IMR-90 (cell line): ENCODE data around the gene ABCC5. TPM values are rescaled to one million over a fixed set of nuclear protein-coding genes. Genes with fewer than 3 reads are reported as not detected.

ENCODE experiments used
- ATAC-seq: fragments of 200-7000 bp; cut with Tn5 transposase; 2 replicates; pipeline ENCODE4 v1.9.1; 2020; ENCODE audit warnings: low read depth, mild to moderate bottlenecking, moderate library complexity
- BruUV-seq: library from RNA; stranded (reverse); fragments of 400-500 nt; replicated peaks from 2 replicates; lab custom pipeline; 2021; lab: Mats Ljungman, UMichigan
- CTCF ChIA-PET: fragments of 300-600 bp; formaldehyde crosslinking; extraction: SDS; loops from one replicate; lab custom pipeline; 2021; ENCODE audit warnings: antibody characterized with exemption; lab: Yijun Ruan, JAX
- POLR2A ChIA-PET: fragments of 300-600 bp; sonication (Branson Sonifier 250); formaldehyde crosslinking; loops from one replicate; lab custom pipeline; 2022; ENCODE audit warnings: antibody characterized with exemption; ENCODE audit not compliant: unreplicated experiment; lab: Charles Lee
- DNase-seq: peaks from one replicate; pipeline ENCODE4 v3.0.0; 2013
- H2AFZ ChIP-seq: replicated peaks from 2 replicates; pipeline ENCODE3; 2013; ENCODE audit warnings: low read length, mild to moderate bottlenecking; ENCODE audit not compliant: poor library complexity
- H2AK5ac ChIP-seq: 2 replicates; pipeline ENCODE4 v1.6.1; 2013; ENCODE audit warnings: low read depth, low read length, inconsistent platforms
- H2AK9ac ChIP-seq: replicated peaks from 2 replicates; pipeline ENCODE3; 2013; ENCODE audit warnings: mild to moderate bottlenecking, low read depth, low read length, moderate library complexity; ENCODE audit not compliant: poor library complexity
- H2BK120ac ChIP-seq: 2 replicates; pipeline ENCODE4 v1.6.1; 2013; ENCODE audit warnings: low read depth, low read length, inconsistent platforms
- H2BK15ac ChIP-seq: 3 replicates; pipeline ENCODE4 v1.6.1; 2013; ENCODE audit warnings: low read depth, low read length, inconsistent platforms
- H2BK20ac ChIP-seq: 2 replicates; pipeline ENCODE4 v1.6.1; 2013; ENCODE audit warnings: low read depth, mild to moderate bottlenecking, inconsistent platforms, low read length, moderate library complexity
- H2BK5ac ChIP-seq: 2 replicates; pipeline ENCODE4 v1.6.1; 2013; ENCODE audit warnings: mild to moderate bottlenecking, low read depth, low read length, inconsistent platforms; ENCODE audit not compliant: poor library complexity, severe bottlenecking
- H3K14ac ChIP-seq: replicated peaks from 2 replicates; pipeline ENCODE4 v1.6.1; 2013; ENCODE audit warnings: low read depth, low read length, inconsistent platforms
- H3K18ac ChIP-seq: 2 replicates; pipeline ENCODE4 v1.6.1; 2013; ENCODE audit warnings: low read depth, low read length, control low read depth
- H3K23ac ChIP-seq: 2 replicates; pipeline ENCODE4 v1.6.1; 2013; ENCODE audit warnings: low read depth, low read length, inconsistent platforms
- H3K27ac ChIP-seq: 2 replicates; pipeline ENCODE4 v1.5.1; 2013; ENCODE audit warnings: mild to moderate bottlenecking, control low read depth, low read length; ENCODE audit not compliant: insufficient read depth
- H3K27me3 ChIP-seq: 2 replicates; pipeline ENCODE4 v1.6.1; 2013; ENCODE audit warnings: low read length; ENCODE audit not compliant: control insufficient read depth, insufficient read depth
- H3K36me3 ChIP-seq: 2 replicates; pipeline ENCODE4 v1.6.1; 2013; ENCODE audit warnings: low read length, mixed read lengths; ENCODE audit not compliant: control insufficient read depth, insufficient read depth
- H3K4ac ChIP-seq: 2 replicates; pipeline ENCODE4 v1.6.1; 2013; ENCODE audit warnings: low read depth, low read length, inconsistent platforms
- H3K4me1 ChIP-seq: 2 replicates; pipeline ENCODE4 v1.6.1; 2013; ENCODE audit warnings: low read length, mixed read lengths; ENCODE audit not compliant: control insufficient read depth, insufficient read depth
- H3K4me2 ChIP-seq: 2 replicates; pipeline ENCODE4 v1.6.1; 2013; ENCODE audit warnings: low read depth, mild to moderate bottlenecking, control low read depth, low read length, moderate library complexity
- H3K4me3 ChIP-seq: 2 replicates; pipeline ENCODE4 v1.5.1; 2013; ENCODE audit warnings: low read depth, mild to moderate bottlenecking, control low read depth, low read length, moderate library complexity; ENCODE audit not compliant: insufficient read depth
- H3K56ac ChIP-seq: 2 replicates; pipeline ENCODE4 v1.6.1; 2013; ENCODE audit warnings: low read length, inconsistent platforms; ENCODE audit not compliant: insufficient read depth; ENCODE audit errors: extremely low read depth
- H3K79me1 ChIP-seq, 2 experiments: 2 replicates each; pipeline ENCODE4 v1.6.1; 2013; ENCODE audit warnings: low read length in 2 of 2, inconsistent platforms in 1 of 2, low read depth in 1 of 2
- H3K9ac ChIP-seq: 2 replicates; pipeline ENCODE4 v1.6.1; 2013; ENCODE audit warnings: low read depth, low read length, control low read depth
- H3K9me1 ChIP-seq: 2 replicates; pipeline ENCODE4 v1.6.1; 2013; ENCODE audit warnings: low read length, inconsistent platforms; ENCODE audit not compliant: insufficient read depth
- H3K9me3 ChIP-seq: 2 replicates; pipeline ENCODE4 v1.6.1; 2013; ENCODE audit warnings: low read length; ENCODE audit not compliant: control insufficient read depth, insufficient read depth
- H4K20me1 ChIP-seq: 2 replicates; pipeline ENCODE4 v1.6.1; 2013; ENCODE audit warnings: low read length, inconsistent platforms; ENCODE audit not compliant: insufficient read depth
- H4K5ac ChIP-seq: 2 replicates; pipeline ENCODE4 v1.6.1; 2013; ENCODE audit warnings: mild to moderate bottlenecking, low read depth, low read length, control low read depth
- H4K8ac ChIP-seq, 2 experiments: 2 replicates each; pipeline ENCODE4 v1.6.1; 2013; ENCODE audit warnings: low read depth in 2 of 2, low read length in 2 of 2, control low read depth in 1 of 2, inconsistent platforms in 1 of 2
- H4K91ac ChIP-seq: 2 replicates; pipeline ENCODE4 v1.6.1; 2013; ENCODE audit warnings: low read depth, low read length, inconsistent platforms; ENCODE audit not compliant: insufficient read depth
- CTCF ChIP-seq: conservative IDR thresholded peaks from 2 replicates; pipeline ENCODE4 v1.5.1; 2012; ENCODE audit warnings: mild to moderate bottlenecking, low read depth, low read length, improper control_type of control experiment
- MAFK ChIP-seq: IDR thresholded peaks from 2 replicates; pipeline ENCODE4 v1.6.1; 2012; ENCODE audit warnings: low read depth, low read length, improper control_type of control experiment
- WGBS, 2 experiments: methylation state at CpG; one replicate each; pipeline versions ENCODE4 v1.1.5 to v1.1.7; 2013; ENCODE audit warnings: missing lambda C conversion rate in 2 of 2; ENCODE audit not compliant: insufficient read length in 1 of 2; ENCODE audit errors: extremely low coverage in 2 of 2; 5-methylcytosine and 5-hydroxymethylcytosine counted together
- dilution Hi-C: fragments of 300-500 bp; cut with HindIII; formaldehyde crosslinking; loops from one replicate; pipeline ENCODE4 v1.14.3; 2018; ENCODE audit warnings: low sequenced_read_pairs; ENCODE audit not compliant: unreplicated experiment
- in situ Hi-C: fragments of 300-500 bp; cut with MboI; formaldehyde crosslinking; loops from 3 replicates; pipeline ENCODE4 v1.14.3; 2019; ENCODE audit warnings: low sequenced_read_pairs, inconsistent platforms, mixed read lengths
- intact Hi-C: fragments of 100-400 bp; cut with micrococcal nuclease; formaldehyde crosslinking; loops from 2 replicates; pipeline ENCODE4 v1.10.0; 2022
- polyA plus RNA-seq, 3 experiments: library from polyadenylated mRNA; depleted of rRNA; stranded (reverse); fragments of >200 nt; gene quantifications; 2 replicates each; pipeline ENCODE4 v1.2.3, GENCODE V29; 2012; ENCODE audit warnings: low replicate concordance in 1 of 3
- total RNA-seq: library from RNA; depleted of rRNA; stranded (reverse); fragments of >200 nt; gene quantifications from 2 replicates; pipeline ENCODE4 v1.2.3, GENCODE V29; 2012

ABCC5 gene
- total and polyA plus RNA-seq, 2 of the 4 experiments (the other 2 are of a cell fraction): 8.4 to 17.7 TPM

- 100% methylated on average over 2 of the region's 10 CpGs; no CpG with 5 or more reads in 1 of the 2 experiments for WGBS, 2 experiments
- H4K91ac ChIP-seq: no peak overlapping the region
- no peak overlapping the region for H3K14ac ChIP-seq
- no peaks in the 10 kb centered on the region for H3K79me1 ChIP-seq
- no peak overlapping the region for H3K56ac ChIP-seq
- no peak overlapping the region for H2AK9ac ChIP-seq
- DNase-seq (peak; percentile 35), ATAC-seq (no peak)
- POLR2A ChIA-PET: no interaction called here
- H4K5ac ChIP-seq: no peak overlapping the region
- no peak overlapping the region for H2AFZ ChIP-seq
- H3K18ac ChIP-seq: no peak overlapping the region
- H4K20me1 ChIP-seq: no peaks in the 10 kb centered on the region
- H3K23ac ChIP-seq: no peak overlapping the region
- peaks cover 18% of the 10 kb centered on the region for H3K36me3 ChIP-seq
- H3K4me3 ChIP-seq: no peak overlapping the region
- H2BK20ac ChIP-seq: no peak overlapping the region
- H2BK15ac ChIP-seq: no peak overlapping the region
- H3K9me1 ChIP-seq: peaks cover 3% of the 10 kb centered on the region; the same call in 1 of the 2 replicates
- dilution Hi-C loops: no loop called here
- no peak overlapping the region for H3K9ac ChIP-seq
- H3K27ac ChIP-seq: no peak overlapping the region
- H3K9me3 ChIP-seq: no peaks in the 10 kb centered on the region
- H3K4ac ChIP-seq: no peak overlapping the region
- intact Hi-C loops: no loop called here
- H2BK120ac ChIP-seq: no peak overlapping the region
- no peak overlapping the region for H4K8ac ChIP-seq
- H2BK5ac ChIP-seq: no peak overlapping the region
- no peak overlapping the region for H3K4me2 ChIP-seq
- CTCF ChIA-PET: interaction anchor here (1.5 kb wide), 1 partner anchor 15 kb away, joined by 3 read pairs; no protein-coding TSS in a partner anchor
- peaks cover 2% of the 10 kb centered on the region for H3K4me1 ChIP-seq
- TF ChIP-seq CTCF (no peak), MAFK (peak; percentile 95)
- H3K27me3 ChIP-seq: no peaks in the 10 kb centered on the region
- in situ Hi-C loops: no loop called here
- H2AK5ac ChIP-seq: no peak overlapping the region
- BruUV-seq: no TSS peak
Measured at GRCh38 chr3:183975981-183976662, 41.6 kb downstream of the ABCC5 start.
